Thyroid gland (tissue), 4 donors: ENCODE results near the gene DYNC1H1.

Source experiments
- POLR2A ChIP-seq, 2 donors: fragments of 450-650 bp; IDR thresholded peaks; one replicate each; pipeline ENCODE4 v1.6.1; 2017; ENCODE audit warnings: antibody characterized with exemption in 2 of 2, mild to moderate bottlenecking in 2 of 2, moderate library complexity in 1 of 2
- TF ChIP-seq, protein P1 (sequence below), 6 experiments: fragments of 200-600 bp in 3 of 6; fragments of 450-650 bp in 3 of 6; sonication (generic) in 3 of 6; IDR thresholded peaks; one replicate each; pipeline ENCODE4 v1.5.1; 2016 to 2019; ENCODE audit warnings: antibody characterized with exemption in 6 of 6, mild to moderate bottlenecking in 2 of 6, inconsistent platforms in 1 of 6, moderate library complexity in 1 of 6

DNA sequence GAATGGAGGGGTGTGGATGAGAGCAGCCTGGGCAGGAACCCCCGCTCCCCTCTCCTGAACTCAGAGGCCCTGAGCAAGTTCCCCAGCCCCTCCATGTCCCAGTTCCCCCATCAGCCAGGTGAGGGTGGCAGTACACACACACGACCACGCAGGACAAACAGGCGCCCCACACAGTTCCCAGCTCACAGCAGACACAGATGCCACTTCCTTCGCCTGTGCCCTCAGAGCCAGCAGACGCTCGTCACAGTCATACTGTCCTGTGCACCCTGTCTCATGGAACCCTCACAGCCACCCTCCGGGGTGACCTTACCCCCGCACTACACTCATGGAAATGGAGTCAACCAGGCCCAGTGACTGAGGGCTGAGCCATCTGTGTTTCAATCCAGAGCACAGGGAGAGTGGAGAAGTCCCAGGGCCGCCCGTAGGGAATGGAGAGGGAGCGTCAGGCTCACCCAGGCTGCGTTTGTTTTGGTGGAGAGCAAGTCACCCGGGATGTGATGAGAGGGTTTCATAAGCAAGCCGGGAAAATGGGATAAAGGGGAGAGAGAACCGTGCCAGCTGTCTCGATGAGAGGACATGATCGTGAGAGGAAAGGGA is 47.5 kb upstream of the DYNC1H1 start:
- TF ChIP-seq, protein P1, sequence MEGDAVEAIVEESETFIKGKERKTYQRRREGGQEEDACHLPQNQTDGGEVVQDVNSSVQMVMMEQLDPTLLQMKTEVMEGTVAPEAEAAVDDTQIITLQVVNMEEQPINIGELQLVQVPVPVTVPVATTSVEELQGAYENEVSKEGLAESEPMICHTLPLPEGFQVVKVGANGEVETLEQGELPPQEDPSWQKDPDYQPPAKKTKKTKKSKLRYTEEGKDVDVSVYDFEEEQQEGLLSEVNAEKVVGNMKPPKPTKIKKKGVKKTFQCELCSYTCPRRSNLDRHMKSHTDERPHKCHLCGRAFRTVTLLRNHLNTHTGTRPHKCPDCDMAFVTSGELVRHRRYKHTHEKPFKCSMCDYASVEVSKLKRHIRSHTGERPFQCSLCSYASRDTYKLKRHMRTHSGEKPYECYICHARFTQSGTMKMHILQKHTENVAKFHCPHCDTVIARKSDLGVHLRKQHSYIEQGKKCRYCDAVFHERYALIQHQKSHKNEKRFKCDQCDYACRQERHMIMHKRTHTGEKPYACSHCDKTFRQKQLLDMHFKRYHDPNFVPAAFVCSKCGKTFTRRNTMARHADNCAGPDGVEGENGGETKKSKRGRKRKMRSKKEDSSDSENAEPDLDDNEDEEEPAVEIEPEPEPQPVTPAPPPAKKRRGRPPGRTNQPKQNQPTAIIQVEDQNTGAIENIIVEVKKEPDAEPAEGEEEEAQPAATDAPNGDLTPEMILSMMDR (IDR thresholded peaks at IDR 0.05): no peak
- TF ChIP-seq POLR2A (IDR thresholded peaks at IDR 0.05): no peak
